ENCODE data around the gene CSF1R. TPM values are rescaled to one million over a fixed set of nuclear protein-coding genes. Genes with fewer than 3 reads are reported as not detected.
A peak's percentile ranks its signal among the peaks of the same experiment; 100 is the strongest.

The CSF1R gene
- polyA plus RNA-seq, 2 of the 4 experiments (the other 2 are of a cell fraction): 0.06 TPM; not detected in 1

DNA sequence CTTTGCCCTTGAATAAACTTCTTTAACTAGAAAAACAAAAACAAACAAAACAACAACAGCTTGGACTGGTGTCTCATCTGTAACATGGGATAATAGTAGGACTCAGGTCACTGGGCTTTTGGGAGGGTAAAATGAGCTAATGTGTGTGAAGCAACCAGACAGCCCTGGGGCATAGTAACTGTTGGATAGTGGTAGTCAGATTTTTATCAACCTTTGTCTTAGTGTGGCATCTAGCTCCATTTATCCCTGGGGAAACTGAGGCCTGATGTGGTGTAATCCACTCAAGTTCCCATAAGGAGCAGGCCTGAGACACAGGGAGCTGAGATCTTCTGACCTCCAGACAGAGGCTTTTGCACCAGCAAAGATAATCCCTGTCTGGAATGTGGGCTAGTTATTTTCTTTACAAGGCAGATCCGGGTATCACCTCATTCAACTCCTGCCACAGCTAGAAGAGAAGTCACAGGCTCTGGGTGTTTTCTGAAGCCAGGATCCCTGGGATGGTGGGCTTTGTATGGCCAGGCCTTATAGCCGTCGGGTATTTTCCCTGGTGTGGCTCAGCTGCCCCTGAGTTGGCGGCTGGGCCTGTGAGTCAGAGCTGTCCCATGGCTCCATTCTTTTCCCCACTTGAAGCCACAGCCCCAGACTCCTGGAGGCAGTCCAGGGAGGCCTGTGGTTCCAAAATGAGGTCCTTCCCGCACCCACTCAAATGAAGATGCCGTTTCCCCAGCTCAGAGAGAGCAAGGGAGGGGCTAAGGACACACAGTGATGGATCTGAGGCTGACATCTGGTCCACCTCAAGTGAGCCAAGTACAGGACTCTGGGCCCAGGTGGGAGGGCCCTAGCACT is 26.1 kb upstream of the CSF1R start:
- ChIA-PET POLR2A (no interaction called here), CTCF (interaction anchor here (0.9 to 13.2 kb wide), 8 partner anchors 9 to 476 kb away, joined by 3 to 98 read pairs (median 3); no protein-coding TSS in a partner anchor)
- ATAC-seq (peak in 1 of 2 experiments; percentile 51; a peak in 3 of 6 replicates), DNase-seq (ENCODE audit: low read depth in 1 of 2, low spot score in 1 of 2) (peak in 1 of 2 experiments; percentile 13), FAIRE-seq (no peak)
- Histone ChIP-seq H3K27ac (peak overlapping the region; percentile 36 to 38; a peak in 4 of 6 replicates), H3K9me3 (no peaks in the 10 kb centered on the region), H3K4me2 (peak overlapping the region; percentile 16; the same call in 1 of the 3 replicates), H3K4me3 (no peak overlapping the region), H3K4me1 (peaks cover 9% of the 10 kb centered on the region)
- TF ChIP-seq SMC3 (IDR thresholded peaks at IDR 0.05) (no peak), RCOR1 (IDR thresholded peaks at IDR 0.05; ENCODE audit: low read depth, low read length) (no peak), CHD4 (IDR thresholded peaks at IDR 0.05; ENCODE audit: borderline replicate concordance) (no peak), ZSCAN20 (CRISPR knock-in tag; IDR thresholded peaks at IDR 0.05) (no peak), TFCP2L1 (CRISPR knock-in tag; IDR thresholded peaks at IDR 0.05) (no peak)
- TF ChIP-seq, protein P1, sequence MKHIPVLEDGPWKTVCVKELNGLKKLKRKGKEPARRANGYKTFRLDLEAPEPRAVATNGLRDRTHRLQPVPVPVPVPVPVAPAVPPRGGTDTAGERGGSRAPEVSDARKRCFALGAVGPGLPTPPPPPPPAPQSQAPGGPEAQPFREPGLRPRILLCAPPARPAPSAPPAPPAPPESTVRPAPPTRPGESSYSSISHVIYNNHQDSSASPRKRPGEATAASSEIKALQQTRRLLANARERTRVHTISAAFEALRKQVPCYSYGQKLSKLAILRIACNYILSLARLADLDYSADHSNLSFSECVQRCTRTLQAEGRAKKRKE (CRISPR knock-in tag; IDR thresholded peaks at IDR 0.05; ENCODE audit: low read depth): no peak
- TF ChIP-seq, protein P2, sequence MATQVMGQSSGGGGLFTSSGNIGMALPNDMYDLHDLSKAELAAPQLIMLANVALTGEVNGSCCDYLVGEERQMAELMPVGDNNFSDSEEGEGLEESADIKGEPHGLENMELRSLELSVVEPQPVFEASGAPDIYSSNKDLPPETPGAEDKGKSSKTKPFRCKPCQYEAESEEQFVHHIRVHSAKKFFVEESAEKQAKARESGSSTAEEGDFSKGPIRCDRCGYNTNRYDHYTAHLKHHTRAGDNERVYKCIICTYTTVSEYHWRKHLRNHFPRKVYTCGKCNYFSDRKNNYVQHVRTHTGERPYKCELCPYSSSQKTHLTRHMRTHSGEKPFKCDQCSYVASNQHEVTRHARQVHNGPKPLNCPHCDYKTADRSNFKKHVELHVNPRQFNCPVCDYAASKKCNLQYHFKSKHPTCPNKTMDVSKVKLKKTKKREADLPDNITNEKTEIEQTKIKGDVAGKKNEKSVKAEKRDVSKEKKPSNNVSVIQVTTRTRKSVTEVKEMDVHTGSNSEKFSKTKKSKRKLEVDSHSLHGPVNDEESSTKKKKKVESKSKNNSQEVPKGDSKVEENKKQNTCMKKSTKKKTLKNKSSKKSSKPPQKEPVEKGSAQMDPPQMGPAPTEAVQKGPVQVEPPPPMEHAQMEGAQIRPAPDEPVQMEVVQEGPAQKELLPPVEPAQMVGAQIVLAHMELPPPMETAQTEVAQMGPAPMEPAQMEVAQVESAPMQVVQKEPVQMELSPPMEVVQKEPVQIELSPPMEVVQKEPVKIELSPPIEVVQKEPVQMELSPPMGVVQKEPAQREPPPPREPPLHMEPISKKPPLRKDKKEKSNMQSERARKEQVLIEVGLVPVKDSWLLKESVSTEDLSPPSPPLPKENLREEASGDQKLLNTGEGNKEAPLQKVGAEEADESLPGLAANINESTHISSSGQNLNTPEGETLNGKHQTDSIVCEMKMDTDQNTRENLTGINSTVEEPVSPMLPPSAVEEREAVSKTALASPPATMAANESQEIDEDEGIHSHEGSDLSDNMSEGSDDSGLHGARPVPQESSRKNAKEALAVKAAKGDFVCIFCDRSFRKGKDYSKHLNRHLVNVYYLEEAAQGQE (IDR thresholded peaks at IDR 0.05): no peak
- TF ChIP-seq, protein P3, sequence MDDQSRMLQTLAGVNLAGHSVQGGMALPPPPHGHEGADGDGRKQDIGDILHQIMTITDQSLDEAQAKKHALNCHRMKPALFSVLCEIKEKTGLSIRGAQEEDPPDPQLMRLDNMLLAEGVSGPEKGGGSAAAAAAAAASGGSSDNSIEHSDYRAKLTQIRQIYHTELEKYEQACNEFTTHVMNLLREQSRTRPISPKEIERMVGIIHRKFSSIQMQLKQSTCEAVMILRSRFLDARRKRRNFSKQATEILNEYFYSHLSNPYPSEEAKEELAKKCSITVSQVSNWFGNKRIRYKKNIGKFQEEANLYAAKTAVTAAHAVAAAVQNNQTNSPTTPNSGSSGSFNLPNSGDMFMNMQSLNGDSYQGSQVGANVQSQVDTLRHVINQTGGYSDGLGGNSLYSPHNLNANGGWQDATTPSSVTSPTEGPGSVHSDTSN (IDR thresholded peaks at IDR 0.05): no peak
- 65% methylated on average over 6 of the region's 6 CpGs for WGBS (ENCODE audit: missing lambda C conversion rate)

DNA sequence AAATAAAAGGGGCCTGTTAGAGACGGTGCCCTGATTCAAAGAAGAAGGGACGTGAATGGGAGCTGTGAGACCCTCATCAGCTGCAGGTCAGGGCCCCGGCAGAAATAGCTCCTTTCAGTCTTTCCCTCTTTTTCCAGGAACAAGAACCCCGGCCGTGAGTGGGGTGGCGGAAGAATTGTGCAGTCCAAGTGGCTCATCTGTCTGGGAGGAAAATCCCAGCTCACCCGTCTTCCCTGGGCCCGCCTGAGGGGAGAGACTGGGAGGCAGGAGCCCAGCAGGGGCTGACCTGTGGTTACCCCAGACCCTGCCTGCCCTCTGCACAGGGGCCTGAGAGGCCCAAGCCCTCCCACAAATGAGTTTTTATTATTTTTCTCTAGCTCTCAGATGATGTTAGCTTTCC is 24.8 kb upstream of the CSF1R start:
- no peak for ATAC-seq
- 76% methylated on average over 8 of the region's 8 CpGs for WGBS (ENCODE audit: missing lambda C conversion rate)
- POLR2A ChIA-PET: no interaction called here
- Histone ChIP-seq H3K4me1 (peaks cover 9% of the 10 kb centered on the region), H3K4me2 (no peak overlapping the region), H3K27ac (no peak overlapping the region), H3K4me3 (no peak overlapping the region), H3K9me3 (no peaks in the 10 kb centered on the region)
- CTCF ChIA-PET: interaction anchor here (1.2 to 13.2 kb wide), 5 partner anchors 10 to 475 kb away, joined by 3 to 98 read pairs (median 4); no protein-coding TSS in a partner anchor
- FAIRE-seq: no peak
- TF ChIP-seq HOXA7 (CRISPR knock-in tag; IDR thresholded peaks at IDR 0.05) (no peak), CHD4 (IDR thresholded peaks at IDR 0.05; ENCODE audit: borderline replicate concordance) (no peak), TP53 (CRISPR knock-in tag; IDR thresholded peaks at IDR 0.05) (no peak), CEBPB (IDR thresholded peaks at IDR 0.05) (no peak)
- no peak for DNase-seq (ENCODE audit: low read depth in 1 of 2, low spot score in 1 of 2)

DNA sequence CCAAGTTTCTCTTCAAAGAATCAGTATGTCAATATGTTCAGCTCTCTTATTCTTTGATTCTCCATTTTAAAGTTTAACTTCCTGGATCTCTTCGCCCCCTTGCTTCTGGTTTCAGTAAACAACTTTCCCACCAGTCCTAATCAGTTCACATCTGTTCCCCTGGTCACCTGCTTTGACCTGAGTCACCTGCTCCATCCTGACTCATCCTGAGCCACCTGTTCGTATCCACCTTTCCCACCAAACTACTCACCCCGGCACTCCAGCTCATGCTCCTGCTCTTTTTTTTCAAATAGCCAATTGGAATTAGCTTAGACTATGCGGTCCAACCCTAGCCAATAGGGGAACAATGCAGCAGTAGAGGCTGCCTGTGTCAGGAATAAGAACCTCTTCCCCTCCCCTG is 23.6 kb upstream of the CSF1R start:
- POLR2A ChIA-PET: no interaction called here
- TF ChIP-seq HOXB5 (CRISPR knock-in tag; IDR thresholded peaks at IDR 0.05) (no peak), HDAC2 (IDR thresholded peaks at IDR 0.05) (no peak), KDM5A (IDR thresholded peaks at IDR 0.05) (no peak)
- Histone ChIP-seq H3K9me3 (no peaks in the 10 kb centered on the region), H3K27ac (no peak overlapping the region), H3K4me2 (no peak overlapping the region), H3K4me1 (peaks cover 9% of the 10 kb centered on the region), H3K4me3 (no peak overlapping the region)
- DNase-seq (ENCODE audit: low read depth in 1 of 2, low spot score in 1 of 2) (no peak), ATAC-seq (no peak), FAIRE-seq (no peak)
- 63% methylated on average over 4 of the region's 4 CpGs for WGBS (ENCODE audit: missing lambda C conversion rate)
- CTCF ChIA-PET: interaction anchor here (0.8 to 13.2 kb wide), 5 partner anchors 11 to 241 kb away, joined by 3 to 98 read pairs (median 3); no protein-coding TSS in a partner anchor

Measured in A549 (cell line).